Heart left ventricle (tissue), 13 donors: ENCODE measurements around the gene URM1.

Source experiments
- POLR2A ChIP-seq, 2 donors: fragments of 450-650 bp; IDR thresholded peaks; one replicate each; pipeline ENCODE4 v1.6.1; 2017; ENCODE audit warnings: antibody characterized with exemption in 2 of 2, mild to moderate bottlenecking in 2 of 2, moderate library complexity in 2 of 2
- TF ChIP-seq, protein P1 (sequence below), 12 donors: fragments of 200-600 bp; sonication (generic) in 4 of 12; IDR thresholded peaks; one replicate each; pipeline versions ENCODE4 v1.5.0 to v1.8.0; 2018 to 2022; ENCODE audit warnings: antibody characterized with exemption in 12 of 12, mild to moderate bottlenecking in 5 of 12
- donor health status: ischemic (EF 13 %, LVEDD 7.1; RV severe dilation, severe dysfunction).
- donor health status: DM: no; HTN: yes; CAD: no.
- donor health status: DM: no; HTN: no; CAD: no.
- donor health status: ischemic (EF 25% LVEDD 6.9; RV normal size, moderate dysfunction).
- donor health status: ischemic (EF 25% LVEDD 5.7; RV mildly dilated, moderate dysfunction).
- donor health status: ischemic (EF 35%, LVEDD 5.7; RV mildly dilated, moderate dysfunction).
- donor health status: nonischemic (EF 11% LVEDD 7.7; RV severe dilation, severe dysfunction).
- donor health status: DM: yes; HTN: yes; CAD: no.
- donor health status: PGD.
- donor health status: ischemic (EF 29% LVEDD 5.4; RV normal size, mild dysfunction).
- donor health status: nonischemic (EF 23%, LVEDD 6.1; RV moderate dilation, normal function).

DNA sequence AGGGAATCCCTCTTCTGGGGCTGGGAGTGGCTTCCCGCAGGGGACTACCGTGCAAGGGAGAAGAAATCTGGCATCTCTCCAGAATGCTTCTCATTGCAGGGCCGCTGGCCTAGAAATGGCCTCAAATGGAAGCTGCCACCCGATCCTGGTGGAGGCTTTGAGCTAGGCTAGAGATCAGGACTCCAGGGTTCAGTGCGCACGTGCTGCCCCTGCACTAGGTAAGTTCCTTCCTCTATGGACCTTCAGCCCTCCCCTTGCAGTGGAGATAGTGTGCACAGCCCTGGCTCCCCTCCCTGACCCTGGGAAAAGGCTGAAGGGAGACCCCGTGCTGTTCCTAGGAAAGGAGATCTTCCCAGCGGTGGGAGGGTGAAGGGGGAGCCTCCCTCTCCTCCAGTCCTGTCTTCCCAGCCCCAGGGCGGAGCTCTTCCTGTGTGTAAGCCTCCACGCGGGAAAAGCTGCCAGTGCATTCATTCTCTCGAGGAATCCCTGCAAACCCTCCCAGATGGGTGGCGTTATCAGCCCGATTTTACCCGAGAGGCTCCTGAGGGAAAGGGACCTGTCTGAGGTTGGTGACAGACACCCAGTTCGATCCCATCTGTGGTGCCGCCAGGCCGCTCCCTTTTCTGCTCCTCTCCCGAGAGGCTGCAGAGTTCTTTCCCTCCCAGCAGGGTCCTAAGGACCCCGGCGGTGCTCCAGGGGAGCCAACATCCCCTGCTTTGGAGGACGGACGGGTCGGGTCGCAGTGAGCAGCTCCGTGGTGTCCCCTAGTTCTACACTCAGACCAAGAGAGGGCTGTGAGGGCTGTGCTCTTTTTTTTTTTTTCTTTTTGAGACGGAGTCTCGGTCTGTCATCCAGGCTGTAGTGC, 48.1 kb downstream of the URM1 start:
- TF ChIP-seq POLR2A (IDR thresholded peaks at IDR 0.05), result no peak
- TF ChIP-seq, protein P1, sequence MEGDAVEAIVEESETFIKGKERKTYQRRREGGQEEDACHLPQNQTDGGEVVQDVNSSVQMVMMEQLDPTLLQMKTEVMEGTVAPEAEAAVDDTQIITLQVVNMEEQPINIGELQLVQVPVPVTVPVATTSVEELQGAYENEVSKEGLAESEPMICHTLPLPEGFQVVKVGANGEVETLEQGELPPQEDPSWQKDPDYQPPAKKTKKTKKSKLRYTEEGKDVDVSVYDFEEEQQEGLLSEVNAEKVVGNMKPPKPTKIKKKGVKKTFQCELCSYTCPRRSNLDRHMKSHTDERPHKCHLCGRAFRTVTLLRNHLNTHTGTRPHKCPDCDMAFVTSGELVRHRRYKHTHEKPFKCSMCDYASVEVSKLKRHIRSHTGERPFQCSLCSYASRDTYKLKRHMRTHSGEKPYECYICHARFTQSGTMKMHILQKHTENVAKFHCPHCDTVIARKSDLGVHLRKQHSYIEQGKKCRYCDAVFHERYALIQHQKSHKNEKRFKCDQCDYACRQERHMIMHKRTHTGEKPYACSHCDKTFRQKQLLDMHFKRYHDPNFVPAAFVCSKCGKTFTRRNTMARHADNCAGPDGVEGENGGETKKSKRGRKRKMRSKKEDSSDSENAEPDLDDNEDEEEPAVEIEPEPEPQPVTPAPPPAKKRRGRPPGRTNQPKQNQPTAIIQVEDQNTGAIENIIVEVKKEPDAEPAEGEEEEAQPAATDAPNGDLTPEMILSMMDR (IDR thresholded peaks at IDR 0.05), result no peak
